DOHH2 (cell line): Measurements from ENCODE around the gene IQCC.

Source experiments
- H3F3A ChIP-seq: fragments of 200-600 bp; sonication (generic), shearing (Covaris generic); 2 replicates; pipeline ENCODE4 v1.6.0; 2016; ENCODE audit warnings: antibody characterized with exemption, mild to moderate bottlenecking; ENCODE audit not compliant: control insufficient read depth, insufficient read depth
- H3K27ac ChIP-seq: fragments of 200-600 bp; sonication (generic); 2 replicates; pipeline ENCODE4 v1.5.1; 2014; ENCODE audit warnings: low read depth, mild to moderate bottlenecking, low read length, moderate library complexity
- H3K27me3 ChIP-seq: fragments of 200-600 bp; sonication (generic); 2 replicates; pipeline ENCODE4 v1.6.1; 2014; ENCODE audit warnings: mild to moderate bottlenecking, low read length, mixed read lengths; ENCODE audit not compliant: control insufficient read depth
- H3K36me3 ChIP-seq: fragments of 200-600 bp; sonication (generic); 2 replicates; pipeline ENCODE4 v1.6.1; 2014; ENCODE audit warnings: mild to moderate bottlenecking, low read length, moderate library complexity, mixed read lengths; ENCODE audit not compliant: control insufficient read depth
- H3K4me1 ChIP-seq: fragments of 200-600 bp; sonication (generic); 2 replicates; pipeline ENCODE4 v1.6.1; 2014; ENCODE audit warnings: mild to moderate bottlenecking, low read length, mixed read lengths; ENCODE audit not compliant: control insufficient read depth
- H3K4me2 ChIP-seq: fragments of 200-600 bp; sonication (generic); 2 replicates; pipeline ENCODE4 v1.6.0; 2014; ENCODE audit warnings: mild to moderate bottlenecking, low read length, moderate library complexity
- H3K4me3 ChIP-seq: fragments of 200-600 bp; sonication (generic); 2 replicates; pipeline ENCODE4 v1.5.1; 2014; ENCODE audit warnings: mild to moderate bottlenecking, low read length, mixed read lengths
- H3K79me2 ChIP-seq: fragments of 200-600 bp; sonication (generic); 2 replicates; pipeline ENCODE4 v1.6.1; 2014; ENCODE audit warnings: mild to moderate bottlenecking, low read length, mixed read lengths; ENCODE audit not compliant: control insufficient read depth
- H3K9me2 ChIP-seq: fragments of 200-600 bp; sonication (generic); replicated peaks from 2 replicates; pipeline ENCODE4 v1.6.1; 2014; ENCODE audit warnings: mild to moderate bottlenecking, low read length, mixed read lengths; ENCODE audit not compliant: control insufficient read depth
- H3K9me3 ChIP-seq: fragments of 200-600 bp; sonication (generic); 2 replicates; pipeline ENCODE4 v1.6.1; 2014; ENCODE audit warnings: antibody characterized with exemption, low read length, mixed read lengths; ENCODE audit not compliant: control insufficient read depth, insufficient read depth
- H4K20me1 ChIP-seq: fragments of 200-600 bp; sonication (generic); 2 replicates; pipeline ENCODE4 v1.6.0; 2014; ENCODE audit warnings: low read depth, mild to moderate bottlenecking, antibody characterized with exemption, low read length, moderate library complexity; ENCODE audit not compliant: control insufficient read depth, insufficient read depth
- CTCF ChIP-seq: fragments of 200-600 bp; sonication (generic); IDR thresholded peaks from one replicate; pipeline ENCODE4 v1.5.1; 2014; ENCODE audit warnings: antibody characterized with exemption, mild to moderate bottlenecking, low read depth, low read length; ENCODE audit not compliant: poor library complexity, severe bottlenecking
- EZH2phosphoT487 ChIP-seq: fragments of 200-600 bp; sonication (generic); IDR thresholded peaks from 2 replicates; pipeline ENCODE4 v1.6.1; 2017; ENCODE audit warnings: borderline replicate concordance, mild to moderate bottlenecking, antibody characterized with exemption, low read length, moderate library complexity, mixed read lengths

The IQCC gene

DNA sequence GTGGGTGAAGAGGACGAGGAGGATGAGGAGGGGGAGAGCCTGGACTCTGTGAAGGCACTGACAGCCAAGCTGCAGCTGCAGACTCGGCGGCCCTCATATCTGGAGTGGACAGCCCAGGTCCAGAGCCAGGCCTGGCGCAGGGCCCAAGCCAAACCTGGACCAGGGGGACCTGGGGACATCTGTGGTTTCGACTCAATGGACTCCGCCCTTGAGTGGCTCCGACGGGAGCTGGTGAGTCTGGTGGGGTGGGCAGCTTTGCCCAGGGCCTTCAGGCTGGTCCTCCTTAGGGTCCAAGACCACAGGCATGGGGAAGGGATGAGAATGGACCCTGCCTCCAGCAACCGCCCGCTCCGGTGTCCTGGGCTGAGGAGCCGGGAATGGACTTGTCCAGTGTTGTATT, 42.0 kb downstream of the IQCC start:
- Histone ChIP-seq H3K36me3 (peaks cover 8% of the 10 kb centered on the region), H3K27ac (peak overlapping the region; percentile 100), H3K4me3 (peak overlapping the region; percentile 46), H3F3A (peaks cover 41% of the 10 kb centered on the region), H4K20me1 (no peaks in the 10 kb centered on the region), H3K4me1 (peaks cover 74% of the 10 kb centered on the region), H3K79me2 (peaks cover 11% of the 10 kb centered on the region), H3K9me3 (no peaks in the 10 kb centered on the region), H3K9me2 (no peaks in the 10 kb centered on the region), H3K27me3 (no peaks in the 10 kb centered on the region), H3K4me2 (peak overlapping the region; percentile 89)
- TF ChIP-seq CTCF = no peak
- no peak for TF ChIP-seq EZH2phosphoT487

DNA sequence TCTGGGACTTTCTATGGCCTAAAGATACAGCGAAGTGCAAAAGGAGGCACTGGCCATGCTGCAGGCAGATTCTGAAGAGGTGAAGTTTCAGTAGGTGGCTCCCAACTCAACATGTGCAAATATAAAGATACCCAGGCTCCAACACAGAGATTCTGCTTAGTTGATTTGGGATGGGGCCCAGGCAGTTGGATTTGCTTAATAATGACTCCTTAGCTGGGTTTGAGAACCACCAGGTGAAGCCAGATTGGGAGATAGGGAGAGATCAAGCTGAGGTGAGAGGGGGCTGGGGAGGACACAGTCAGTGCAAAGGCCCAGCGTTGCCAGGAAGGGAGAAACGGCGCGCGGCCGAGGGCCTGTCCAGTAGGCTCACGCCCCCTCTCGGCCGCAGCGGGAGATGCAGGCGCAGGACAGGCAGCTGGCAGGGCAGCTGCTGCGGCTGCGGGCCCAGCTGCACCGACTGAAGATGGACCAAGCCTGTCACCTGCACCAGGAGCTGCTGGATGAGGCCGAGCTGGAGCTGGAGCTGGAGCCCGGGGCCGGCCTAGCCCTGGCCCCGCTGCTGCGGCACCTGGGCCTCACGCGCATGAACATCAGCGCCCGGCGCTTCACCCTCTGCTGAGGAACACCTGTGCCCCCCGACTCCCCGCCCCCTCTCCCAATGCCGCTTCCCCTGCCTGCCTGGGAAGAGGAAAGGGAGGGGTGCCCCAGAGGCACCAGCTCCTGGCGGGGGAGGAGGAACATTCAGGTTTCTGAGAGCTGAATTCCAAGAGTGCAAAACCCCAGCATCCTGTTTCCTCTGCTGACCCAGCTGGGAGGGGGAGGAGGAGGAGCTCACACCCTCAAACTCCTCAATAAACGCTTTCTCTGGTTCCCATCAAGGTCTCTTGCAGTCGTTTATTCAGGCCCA, 42.8 kb downstream of the IQCC start:
- H3K79me2 ChIP-seq = peaks cover 19% of the 10 kb centered on the region
- no peak for TF ChIP-seq EZH2phosphoT487
- peak; percentile 97 for TF ChIP-seq CTCF
- H3K4me3 ChIP-seq = peak overlapping the region; percentile 46
- H4K20me1 ChIP-seq = no peaks in the 10 kb centered on the region
- no peaks in the 10 kb centered on the region for H3K9me3 ChIP-seq
- H3K27ac ChIP-seq = peak overlapping the region; percentile 100
- no peaks in the 10 kb centered on the region for H3K9me2 ChIP-seq
- no peaks in the 10 kb centered on the region for H3K27me3 ChIP-seq
- peak overlapping the region; percentile 89 for H3K4me2 ChIP-seq
- H3F3A ChIP-seq = peaks cover 49% of the 10 kb centered on the region
- peaks cover 13% of the 10 kb centered on the region for H3K36me3 ChIP-seq
- peaks cover 79% of the 10 kb centered on the region for H3K4me1 ChIP-seq

- Histone ChIP-seq H3K4me2 (peak overlapping the region; percentile 89), H3F3A (peaks cover 64% of the 10 kb centered on the region), H3K4me1 (peaks cover 96% of the 10 kb centered on the region), H3K36me3 (peaks cover 13% of the 10 kb centered on the region), H3K27me3 (no peaks in the 10 kb centered on the region), H4K20me1 (no peaks in the 10 kb centered on the region), H3K9me2 (no peaks in the 10 kb centered on the region), H3K4me3 (peak overlapping the region; percentile 77), H3K27ac (peak overlapping the region; percentile 100), H3K79me2 (peaks cover 29% of the 10 kb centered on the region), H3K9me3 (no peaks in the 10 kb centered on the region)
- TF ChIP-seq EZH2phosphoT487 (no peak), CTCF (no peak)
Measured at GRCh38 chr1:32249831-32250525, 44.5 kb downstream of the IQCC start.
